HCT116 (cell line): Measurements from ENCODE around the gene UBE2N. TPM values are rescaled to one million over a fixed set of nuclear protein-coding genes. Genes with fewer than 3 reads are reported as not detected.

ENCODE experiments used
- ATAC-seq: fragments of 200-7000 bp; cut with Tn5 transposase; 2 replicates; pipeline ENCODE4 v1.9.1; 2020; ENCODE audit warnings: mild to moderate bottlenecking, moderate library complexity
- BruUV-seq: library from RNA; stranded (reverse); fragments of 400-500 nt; replicated peaks from 2 replicates; lab custom pipeline; 2021; lab: Mats Ljungman, UMichigan
- CTCF ChIA-PET: fragments of 300-600 bp; sonication (Branson Sonifier 250); formaldehyde crosslinking; loops from one replicate; lab custom pipeline; 2021; ENCODE audit warnings: antibody characterized with exemption; lab: Charles Lee
- POLR2A ChIA-PET: fragments of 300-600, 350-600 bp; sonication (Branson Sonifier 250); formaldehyde crosslinking; loops from one replicate; lab custom pipeline; 2021; ENCODE audit warnings: antibody characterized with exemption; lab: Charles Lee
- RAD21 ChIA-PET, 2 experiments: fragments of 300-600 bp; sonication (Branson Sonifier 250); formaldehyde crosslinking; loops; one replicate each; lab custom pipeline; 2023; ENCODE audit warnings: low total read pairs in 2 of 2; ENCODE audit not compliant: uncharacterized antibody in 2 of 2, unreplicated experiment in 2 of 2, low non-redundant PET in 1 of 2; lab: Charles Lee
- DNase-seq: peaks from one replicate; pipeline ENCODE4 v3.0.0-alpha.2; 2010; ENCODE audit warnings: low read depth, low spot score
- H2AFZ ChIP-seq: fragments of 200-600 bp; shearing (Covaris generic), sonication (generic); 2 replicates; pipeline ENCODE4 v1.6.1; 2017; ENCODE audit warnings: low read depth, mixed run types, mixed read lengths, antibody characterized with exemption, low read length; ENCODE audit not compliant: poor library complexity, severe bottlenecking
- H3K27ac ChIP-seq: 2 replicates; pipeline ENCODE4 v1.5.1; 2012; ENCODE audit warnings: low read depth, low read length
- H3K27me3 ChIP-seq: fragments of 200-600 bp; sonication (generic); 2 replicates; pipeline ENCODE4 v1.6.1; 2016; ENCODE audit warnings: mixed run types, low read length, mixed read lengths; ENCODE audit not compliant: insufficient read depth
- H3K36me3 ChIP-seq, 2 experiments: fragments of 200-500 bp in 1 of 2; fragments of 200-600 bp in 1 of 2; sonication (Bioruptor generic) in 1 of 2; sonication (generic) in 1 of 2; 2 replicates each; pipeline versions ENCODE4 v1.5.1 to v1.6.1; 2014 to 2016; ENCODE audit warnings: low read length in 2 of 2, inconsistent platforms in 1 of 2, mixed read lengths in 1 of 2, mixed run types in 1 of 2; ENCODE audit not compliant: insufficient read depth in 2 of 2, control insufficient read depth in 1 of 2
- H3K4me1 ChIP-seq, 2 experiments: fragments of 200-600 bp in 1 of 2; sonication (generic) in 1 of 2; 2 replicates each; pipeline versions ENCODE4 v1.5.1 to v1.6.1; 2012 to 2017; ENCODE audit warnings: low read length in 2 of 2, inconsistent platforms in 1 of 2, mild to moderate bottlenecking in 1 of 2, mixed read lengths in 1 of 2, mixed run types in 1 of 2, moderate library complexity in 1 of 2; ENCODE audit not compliant: insufficient read depth in 2 of 2, control insufficient read depth in 1 of 2
- H3K4me2 ChIP-seq: fragments of 200-600 bp; sonication (generic); 2 replicates; pipeline ENCODE4 v1.6.1; 2017; ENCODE audit warnings: mixed run types, low read length, mixed read lengths
- H3K4me3 ChIP-seq, 2 experiments: fragments of 200-600 bp in 1 of 2; sonication (generic) in 1 of 2; replicated peaks in 1 of 2; 2 replicates each; pipeline ENCODE4 v1.5.1; 2011 to 2016; ENCODE audit warnings: low read length in 2 of 2, control low read depth in 1 of 2, low read depth in 1 of 2, mild to moderate bottlenecking in 1 of 2, mixed read lengths in 1 of 2, mixed run types in 1 of 2
- H3K79me2 ChIP-seq: fragments of 200-600 bp; sonication (generic); 2 replicates; pipeline ENCODE4 v1.6.1; 2017; ENCODE audit warnings: mild to moderate bottlenecking, mixed run types, low read length, moderate library complexity, mixed read lengths; ENCODE audit not compliant: insufficient read depth
- H3K9ac ChIP-seq: fragments of 200-600 bp; sonication (generic); 2 replicates; pipeline ENCODE4 v1.6.1; 2016; ENCODE audit warnings: low read length, mixed read lengths
- H3K9me2 ChIP-seq: fragments of 200-600 bp; sonication (generic), shearing (Covaris generic); 2 replicates; pipeline ENCODE4 v1.6.1; 2017; ENCODE audit warnings: mixed run types, mild to moderate bottlenecking, moderate library complexity; ENCODE audit not compliant: insufficient read depth
- H3K9me3 ChIP-seq, 2 experiments: fragments of 200-500 bp in 1 of 2; fragments of 200-600 bp in 1 of 2; sonication (Bioruptor generic) in 1 of 2; sonication (generic) in 1 of 2; 2 replicates each; pipeline ENCODE4 v1.6.1; 2014 to 2017; ENCODE audit warnings: low read length in 2 of 2, mixed read lengths in 2 of 2, inconsistent platforms in 1 of 2, low read depth in 1 of 2, mild to moderate bottlenecking in 1 of 2, mixed run types in 1 of 2, moderate library complexity in 1 of 2; ENCODE audit not compliant: control insufficient read depth in 1 of 2, insufficient read depth in 1 of 2
- H4K20me1 ChIP-seq: fragments of 200-600 bp; sonication (generic), shearing (Covaris generic); 2 replicates; pipeline ENCODE4 v1.6.1; 2017; ENCODE audit warnings: mixed run types, mild to moderate bottlenecking, moderate library complexity; ENCODE audit not compliant: insufficient read depth
- CBX3 ChIP-seq: IDR thresholded peaks from 2 replicates; pipeline ENCODE4 v1.6.1; 2012; ENCODE audit warnings: low read depth
- CEBPB ChIP-seq: IDR thresholded peaks from 2 replicates; pipeline ENCODE4 v1.6.1; 2012; ENCODE audit warnings: low read depth
- EGR1 ChIP-seq: IDR thresholded peaks from 2 replicates; pipeline ENCODE4 v1.6.1; 2012; ENCODE audit warnings: low read depth
- ELF1 ChIP-seq: IDR thresholded peaks from 2 replicates; pipeline ENCODE4 v1.6.1; 2012; ENCODE audit warnings: low read depth, borderline replicate concordance
- EZH2 ChIP-seq: fragments of 200-600 bp; sonication (generic); IDR thresholded peaks from 2 replicates; pipeline ENCODE4 v1.6.1; 2017; ENCODE audit warnings: antibody characterized with exemption, mixed run types
- JUND ChIP-seq: IDR thresholded peaks from 2 replicates; pipeline ENCODE4 v1.6.1; 2012
- MAX ChIP-seq: IDR thresholded peaks from 2 replicates; pipeline ENCODE4 v1.6.1; 2012
- POLR2A ChIP-seq: IDR thresholded peaks from 2 replicates; pipeline ENCODE4 v1.7.0; 2011; ENCODE audit warnings: borderline replicate concordance; ENCODE audit not compliant: insufficient read depth, insufficient read length; ENCODE audit errors: extremely low read depth
- POLR2AphosphoS5 ChIP-seq: IDR thresholded peaks from 2 replicates; pipeline ENCODE4 v1.6.1; 2011; ENCODE audit warnings: mild to moderate bottlenecking, low read depth, low read length, moderate library complexity
- SIN3A ChIP-seq: IDR thresholded peaks from 2 replicates; pipeline ENCODE4 v1.6.1; 2012; ENCODE audit warnings: low read depth
- SP1 ChIP-seq: IDR thresholded peaks from 2 replicates; pipeline ENCODE4 v1.6.1; 2012; ENCODE audit warnings: low read depth
- TCF7L2 ChIP-seq: IDR thresholded peaks from 2 replicates; pipeline ENCODE4 v1.7.0; 2011; ENCODE audit warnings: borderline replicate concordance, inconsistent platforms; ENCODE audit not compliant: insufficient read depth, insufficient read length; ENCODE audit errors: extremely low read depth
- YY1 ChIP-seq: IDR thresholded peaks from 2 replicates; pipeline ENCODE4 v1.6.1; 2011; ENCODE audit warnings: low read length, low read depth, moderate library complexity, mild to moderate bottlenecking; ENCODE audit not compliant: insufficient replicate concordance; ENCODE audit errors: extremely low read depth
- ZBTB33 ChIP-seq: IDR thresholded peaks from 2 replicates; pipeline ENCODE4 v1.6.1; 2011; ENCODE audit warnings: mild to moderate bottlenecking, low read length, moderate library complexity; ENCODE audit not compliant: insufficient replicate concordance; ENCODE audit errors: extremely low read depth
- ZFX ChIP-seq: fragments of 450-650 bp; IDR thresholded peaks from 2 replicates; pipeline ENCODE4 v1.6.1; 2017
- intact Hi-C: fragments of 100-400 bp; cut with micrococcal nuclease; formaldehyde crosslinking; loops from 2 replicates; pipeline ENCODE4 v1.10.0; 2022
- total RNA-seq: library from RNA; stranded (reverse); gene quantifications from one replicate; pipeline ENCODE4 v1.2.1, GENCODE V29; 2021; ENCODE audit not compliant: unreplicated experiment

Gene UBE2N
- total RNA-seq, 1 experiment from 2014 or later, result 140 TPM

- RAD21 ChIA-PET, result no interaction called here
- intact Hi-C loops, result no loop called here
- H3K79me2 ChIP-seq, result no peaks in the 10 kb centered on the region
- H3K4me3 ChIP-seq, result no peak overlapping the region
- H3K9me3 ChIP-seq, result no peaks in the 10 kb centered on the region
- H3K27me3 ChIP-seq, result no peaks in the 10 kb centered on the region
- POLR2A ChIA-PET, result no interaction called here
- H2AFZ ChIP-seq, result no peak overlapping the region
- CTCF ChIA-PET, result no interaction called here
- no peak overlapping the region for H3K9ac ChIP-seq
- H3K27ac ChIP-seq, result no peak overlapping the region
- H3K9me2 ChIP-seq, result peaks cover 3% of the 10 kb centered on the region; the same call in 1 of the 2 replicates
- no peaks in the 10 kb centered on the region for H4K20me1 ChIP-seq
- no peaks in the 10 kb centered on the region for H3K36me3 ChIP-seq
- no TSS peak for BruUV-seq
- no peaks in the 10 kb centered on the region for H3K4me1 ChIP-seq
- ATAC-seq, result no peak
- TF ChIP-seq JUND, result no peak
- no peak for TF ChIP-seq POLR2A
- no peak for TF ChIP-seq POLR2AphosphoS5
- no peak for TF ChIP-seq EGR1
- no peak for TF ChIP-seq CBX3
- TF ChIP-seq, all 23 proteins: peak for 0
- DNase-seq, result no peak
- no peak overlapping the region for H3K4me2 ChIP-seq
Measured at GRCh38 chr12:93361151-93361919, 80.4 kb downstream of the UBE2N start.

GRCh38 chr12:93360688-93361087, 81.1 kb downstream of the UBE2N start:
- no peaks in the 10 kb centered on the region for H3K9me3 ChIP-seq
- peaks cover 3% of the 10 kb centered on the region; the same call in 1 of the 2 replicates for H3K9me2 ChIP-seq
- H3K4me1 ChIP-seq, result no peaks in the 10 kb centered on the region
- no peaks in the 10 kb centered on the region for H3K36me3 ChIP-seq
- BruUV-seq, result no TSS peak
- H3K79me2 ChIP-seq, result no peaks in the 10 kb centered on the region
- H3K4me3 ChIP-seq, result no peak overlapping the region
- RAD21 ChIA-PET, result no interaction called here
- TF ChIP-seq ZFX (no peak), YY1 (no peak), TCF7L2 (no peak), EZH2 (no peak), ELF1 (no peak), MAX (no peak), CEBPB (no peak), POLR2A (no peak), SIN3A (no peak), ZBTB33 (no peak), JUND (no peak), SP1 (no peak)
- H3K4me2 ChIP-seq, result no peak overlapping the region
- CTCF ChIA-PET, result no interaction called here
- no peak overlapping the region for H3K27ac ChIP-seq
- no peaks in the 10 kb centered on the region for H4K20me1 ChIP-seq
- no peaks in the 10 kb centered on the region for H3K27me3 ChIP-seq
- no peak for DNase-seq
- no peak for ATAC-seq
- POLR2A ChIA-PET, result no interaction called here
- intact Hi-C loops, result no loop called here
- no peak overlapping the region for H3K9ac ChIP-seq
- H2AFZ ChIP-seq, result no peak overlapping the region
